ENCODE data around the gene DPY19L3. TPM values are rescaled to one million over a fixed set of nuclear protein-coding genes. Genes with fewer than 3 reads are reported as not detected.

DPY19L3 gene
- total and polyA plus RNA-seq, 2 donors (not counting 1 experiment from before 2014, with no cell fraction given): 18.8 to 24.2 TPM

GRCh38 chr19:32404213-32404932 is 1.2 kb upstream of the DPY19L3 start:
- Histone ChIP-seq H3K27ac (ENCODE audit: insufficient read depth, low read length) (peak overlapping the region; percentile 96), H3K4me2 (ENCODE audit: extremely low read depth, insufficient read depth, low read length) (peak overlapping the region; percentile 55), H3K4me1 (ENCODE audit: control insufficient read depth, extremely low read depth, insufficient read depth, low read length) (peaks cover 3% of the 10 kb centered on the region), H3K27me3 (ENCODE audit: control insufficient read depth, insufficient read depth, low read length) (no peaks in the 10 kb centered on the region), H3K36me3 (ENCODE audit: control insufficient read depth, insufficient read depth, low read length) (no peaks in the 10 kb centered on the region), H4K20me1 (ENCODE audit: control insufficient read depth, extremely low read depth, insufficient read depth, low read length) (no peaks in the 10 kb centered on the region), H2AFZ (ENCODE audit: low read length) (no peak overlapping the region), H3K79me2 (ENCODE audit: control insufficient read depth, insufficient read depth, low read length) (peaks cover 11% of the 10 kb centered on the region), H3K9ac (ENCODE audit: insufficient read depth, low read length) (peak overlapping the region; percentile 98), H3K4me3 (replicated peaks in 1 of 4; ENCODE audit: control extremely low read depth in 1 of 4, insufficient read depth in 1 of 4, low read depth in 3 of 4, low read length in 4 of 4) (peak overlapping the region; percentile 70 to 91 (median 85)), H3K9me3 (ENCODE audit: control insufficient read depth, insufficient read depth, low read depth, low read length) (no peaks in the 10 kb centered on the region)
- TF ChIP-seq EZH2 (IDR thresholded peaks at IDR 0.05; ENCODE audit: low read length, missing control alignments) (no peak), CTCF (conservative IDR thresholded peaks at IDR 0.05 in 1 of 2, IDR thresholded peaks at IDR 0.05 in 1 of 2; ENCODE audit: low read depth in 1 of 2, low read length in 2 of 2) (no peak)
- peak in 1 of 2 donors; percentile 9 for DNase-seq (ENCODE audit: low read depth in 2 of 2)

- Histone ChIP-seq H3K9me3 (ENCODE audit: control insufficient read depth, insufficient read depth, low read depth, low read length) (no peaks in the 10 kb centered on the region), H3K4me3 (replicated peaks in 1 of 4; ENCODE audit: control extremely low read depth in 1 of 4, insufficient read depth in 1 of 4, low read depth in 3 of 4, low read length in 4 of 4) (peak overlapping the region; percentile 70 to 91 (median 85)), H2AFZ (ENCODE audit: low read length) (peak overlapping the region; percentile 26), H3K79me2 (ENCODE audit: control insufficient read depth, insufficient read depth, low read length) (peaks cover 11% of the 10 kb centered on the region), H3K27ac (ENCODE audit: insufficient read depth, low read length) (peak overlapping the region; percentile 96), H3K4me1 (ENCODE audit: control insufficient read depth, extremely low read depth, insufficient read depth, low read length) (peaks cover 3% of the 10 kb centered on the region), H3K4me2 (ENCODE audit: extremely low read depth, insufficient read depth, low read length) (peak overlapping the region; percentile 55), H3K9ac (ENCODE audit: insufficient read depth, low read length) (peak overlapping the region; percentile 98), H3K36me3 (ENCODE audit: control insufficient read depth, insufficient read depth, low read length) (no peaks in the 10 kb centered on the region), H3K27me3 (ENCODE audit: control insufficient read depth, insufficient read depth, low read length) (no peaks in the 10 kb centered on the region), H4K20me1 (ENCODE audit: control insufficient read depth, extremely low read depth, insufficient read depth, low read length) (no peaks in the 10 kb centered on the region)
- peak; percentile 41 to 43 for DNase-seq (ENCODE audit: low read depth in 2 of 2)
- TF ChIP-seq EZH2 (IDR thresholded peaks at IDR 0.05; ENCODE audit: low read length, missing control alignments) (no peak), CTCF (conservative IDR thresholded peaks at IDR 0.05 in 1 of 2, IDR thresholded peaks at IDR 0.05 in 1 of 2; ENCODE audit: low read depth in 1 of 2, low read length in 2 of 2) (no peak)
Measured at GRCh38 chr19:32404933-32405430, 588 bp upstream of the DPY19L3 start.

- Histone ChIP-seq H3K9me3 (ENCODE audit: control insufficient read depth, insufficient read depth, low read depth, low read length) (no peaks in the 10 kb centered on the region), H3K27me3 (ENCODE audit: control insufficient read depth, insufficient read depth, low read length) (no peaks in the 10 kb centered on the region)
- TF ChIP-seq CTCF (conservative IDR thresholded peaks at IDR 0.05 in 1 of 2, IDR thresholded peaks at IDR 0.05 in 1 of 2; ENCODE audit: low read depth in 1 of 2, low read length in 2 of 2): no peak
- TF ChIP-seq EZH2 (IDR thresholded peaks at IDR 0.05; ENCODE audit: low read length, missing control alignments): no peak
Measured at GRCh38 chr19:32406161-32407003, 812 bp downstream of the DPY19L3 start.

More at GRCh38 chr19:32406161-32407003, 812 bp downstream of the DPY19L3 start:
- Histone ChIP-seq H3K27ac (ENCODE audit: insufficient read depth, low read length) (peak overlapping the region; percentile 96), H2AFZ (ENCODE audit: low read length) (peak overlapping the region; percentile 45), H3K36me3 (ENCODE audit: control insufficient read depth, insufficient read depth, low read length) (no peaks in the 10 kb centered on the region), H3K4me2 (ENCODE audit: extremely low read depth, insufficient read depth, low read length) (peak overlapping the region; percentile 90), H3K79me2 (ENCODE audit: control insufficient read depth, insufficient read depth, low read length) (peaks cover 11% of the 10 kb centered on the region), H4K20me1 (ENCODE audit: control insufficient read depth, extremely low read depth, insufficient read depth, low read length) (no peaks in the 10 kb centered on the region), H3K4me1 (ENCODE audit: control insufficient read depth, extremely low read depth, insufficient read depth, low read length) (peaks cover 3% of the 10 kb centered on the region), H3K9ac (ENCODE audit: insufficient read depth, low read length) (peak overlapping the region; percentile 98), H3K4me3 (replicated peaks in 1 of 4; ENCODE audit: control extremely low read depth in 1 of 4, insufficient read depth in 1 of 4, low read depth in 3 of 4, low read length in 4 of 4) (peak overlapping the region; percentile 66 to 83 (median 76))
- DNase-seq (ENCODE audit: low read depth in 2 of 2): no peak

Measured in fibroblast of lung (primary cell).